H1 (cell line): ENCODE results near the gene RNF212. TPM values are rescaled to one million over a fixed set of nuclear protein-coding genes. Genes with fewer than 3 reads are reported as not detected.

Experiments
- CTCF ChIA-PET: fragments of 300-600 bp; sonication (Branson Sonifier 250); formaldehyde crosslinking; loops from one replicate; lab custom pipeline; 2021; ENCODE audit not compliant: partially characterized antibody; lab: Charles Lee
- POLR2A ChIA-PET: fragments of 300-600 bp; sonication (Branson Sonifier 250); formaldehyde crosslinking; loops from one replicate; lab custom pipeline; 2021; ENCODE audit warnings: inconsistent platforms; ENCODE audit not compliant: partially characterized antibody; lab: Charles Lee
- DNase-seq, 2 experiments: peaks; one replicate each; pipeline versions ENCODE4 v3.0.0 to v3.0.0-alpha.2; 2010 to 2022; ENCODE audit warnings: low spot score in 2 of 2, low read depth in 1 of 2, mixed read lengths in 1 of 2
- FAIRE-seq: peaks from 2 replicates; lab custom pipeline; 2011; peaks lifted over from hg19 to GRCh38; lab: Jason Lieb, UNC
- H2AFZ ChIP-seq: 2 replicates; pipeline ENCODE4 v1.8.1; 2012; ENCODE audit warnings: low read length, inconsistent platforms
- H2AK5ac ChIP-seq: 2 replicates; pipeline ENCODE4 v1.6.1; 2013; ENCODE audit warnings: low read depth, low read length
- H2BK120ac ChIP-seq: replicated peaks from 2 replicates; pipeline ENCODE3; 2013; ENCODE audit warnings: low read depth, low read length, inconsistent platforms
- H2BK12ac ChIP-seq: 2 replicates; pipeline ENCODE4 v1.6.1; 2013; ENCODE audit warnings: low read depth, low read length
- H2BK15ac ChIP-seq: 2 replicates; pipeline ENCODE4 v1.6.1; 2013; ENCODE audit warnings: low read length
- H2BK20ac ChIP-seq: 2 replicates; pipeline ENCODE4 v1.6.1; 2013; ENCODE audit warnings: low read length
- H2BK5ac ChIP-seq: 2 replicates; pipeline ENCODE4 v1.6.1; 2013; ENCODE audit warnings: low read depth, low read length
- H3K14ac ChIP-seq: 2 replicates; pipeline ENCODE4 v1.6.1; 2013; ENCODE audit warnings: inconsistent platforms; ENCODE audit not compliant: insufficient read length
- H3K18ac ChIP-seq: 2 replicates; pipeline ENCODE4 v1.6.1; 2013; ENCODE audit warnings: low read length; ENCODE audit errors: extremely low read depth
- H3K23ac ChIP-seq: 2 replicates; pipeline ENCODE4 v1.6.1; 2013; ENCODE audit warnings: inconsistent platforms; ENCODE audit not compliant: insufficient read length
- H3K23me2 ChIP-seq: 2 replicates; pipeline ENCODE4 v1.6.1; 2013; ENCODE audit warnings: low read depth, low read length
- H3K27ac ChIP-seq: 2 replicates; pipeline ENCODE4 v1.6.1; 2011; ENCODE audit warnings: low read depth, low read length, inconsistent platforms
- H3K27me3 ChIP-seq, 4 experiments: replicated peaks in 1 of 4; 1 replicate in 1 of 4; 2 replicates in 3 of 4; pipeline versions ENCODE4 v1.6.1 to v1.8.1; 2011 to 2013; ENCODE audit warnings: low read length in 3 of 4, mild to moderate bottlenecking in 3 of 4, inconsistent platforms in 2 of 4, mixed read lengths in 2 of 4, moderate library complexity in 1 of 4; ENCODE audit not compliant: control insufficient read depth in 3 of 4, insufficient read depth in 3 of 4; ENCODE audit errors: extremely low read depth in 1 of 4
- H3K36me3 ChIP-seq, 4 experiments: 2 replicates each; pipeline versions ENCODE4 v1.6.1 to v1.8.1; 2011 to 2013; ENCODE audit warnings: mild to moderate bottlenecking in 4 of 4, low read length in 3 of 4, moderate library complexity in 2 of 4, control low read depth in 1 of 4, inconsistent platforms in 1 of 4; ENCODE audit not compliant: insufficient read depth in 4 of 4, control insufficient read depth in 2 of 4
- H3K4ac ChIP-seq: replicated peaks from 2 replicates; pipeline ENCODE3; 2013; ENCODE audit warnings: low read length, low read depth, mixed read lengths, inconsistent platforms; ENCODE audit not compliant: insufficient read length
- H3K4me1 ChIP-seq, 4 experiments: replicated peaks in 1 of 4; 1 replicate in 1 of 4; 2 replicates in 3 of 4; pipeline versions ENCODE4 v1.6.1 to v1.8.1; 2011 to 2013; ENCODE audit warnings: low read length in 3 of 4, inconsistent platforms in 2 of 4, mixed read lengths in 1 of 4; ENCODE audit not compliant: insufficient read depth in 4 of 4, control insufficient read depth in 3 of 4
- H3K4me2 ChIP-seq, 2 experiments: 2 replicates each; pipeline versions ENCODE4 v1.6.1 to v1.8.1; 2011 to 2013; ENCODE audit warnings: low read depth in 2 of 2, low read length in 2 of 2, control low read depth in 1 of 2, inconsistent platforms in 1 of 2, mild to moderate bottlenecking in 1 of 2; ENCODE audit not compliant: insufficient read depth in 1 of 2
- H3K4me3 ChIP-seq, 4 experiments: fragments of 200-600, 300-600 bp in 1 of 4; sonication (generic), shearing (Covaris generic), sonication (Bioruptor Twin) in 1 of 4; 2 replicates each; pipeline versions ENCODE4 v1.5.1 to v1.8.1; 2011 to 2016; ENCODE audit warnings: low read length in 4 of 4, low read depth in 3 of 4, control low read depth in 2 of 4, inconsistent platforms in 2 of 4, mild to moderate bottlenecking in 2 of 4, mixed read lengths in 1 of 4, moderate library complexity in 1 of 4; ENCODE audit not compliant: insufficient read depth in 2 of 4; ENCODE audit errors: extremely low read depth in 1 of 4
- H3K56ac ChIP-seq: replicated peaks from 2 replicates; pipeline ENCODE3; 2013; ENCODE audit warnings: low read depth, mild to moderate bottlenecking, mixed read lengths, low read length, inconsistent platforms; ENCODE audit not compliant: insufficient read length
- H3K79me1 ChIP-seq: 2 replicates; pipeline ENCODE4 v1.6.1; 2013; ENCODE audit warnings: low read depth, low read length, control low read depth
- H3K79me2 ChIP-seq, 2 experiments: 2 replicates each; pipeline versions ENCODE4 v1.6.1 to v1.8.1; 2012 to 2013; ENCODE audit warnings: low read length in 2 of 2, mild to moderate bottlenecking in 2 of 2, inconsistent platforms in 1 of 2; ENCODE audit not compliant: insufficient read depth in 2 of 2, control insufficient read depth in 1 of 2
- H3K9ac ChIP-seq, 4 experiments: replicated peaks in 1 of 4; 1 replicate in 1 of 4; 2 replicates in 3 of 4; pipeline versions ENCODE4 v1.6.1 to v1.8.1; 2011 to 2013; ENCODE audit warnings: low read depth in 3 of 4, low read length in 3 of 4, control low read depth in 2 of 4, mild to moderate bottlenecking in 2 of 4, moderate library complexity in 2 of 4, inconsistent platforms in 1 of 4; ENCODE audit errors: extremely low read depth in 1 of 4
- H3K9me3 ChIP-seq, 2 experiments: 2 replicates each; pipeline versions ENCODE4 v1.6.1 to v1.8.1; 2012 to 2013; ENCODE audit warnings: mild to moderate bottlenecking in 2 of 2, moderate library complexity in 2 of 2, control low read depth in 1 of 2, inconsistent platforms in 1 of 2, low read depth in 1 of 2, low read length in 1 of 2, mixed read lengths in 1 of 2; ENCODE audit not compliant: insufficient read depth in 2 of 2
- H4K20me1 ChIP-seq, 2 experiments: replicated peaks in 1 of 2; 2 replicates each; pipeline versions ENCODE3 to v1.8.1; 2011 to 2013; ENCODE audit warnings: inconsistent platforms in 2 of 2, low read length in 2 of 2, mild to moderate bottlenecking in 1 of 2; ENCODE audit not compliant: insufficient read depth in 2 of 2, control insufficient read depth in 1 of 2
- H4K5ac ChIP-seq: 2 replicates; pipeline ENCODE4 v1.6.1; 2013; ENCODE audit warnings: low read length, low read depth, mixed read lengths, inconsistent platforms; ENCODE audit not compliant: insufficient read length
- H4K8ac ChIP-seq: 2 replicates; pipeline ENCODE4 v1.8.0; 2013; ENCODE audit warnings: mild to moderate bottlenecking, moderate library complexity, low read length, inconsistent platforms; ENCODE audit not compliant: insufficient read depth; ENCODE audit errors: extremely low read depth
- H4K91ac ChIP-seq: replicated peaks from 2 replicates; pipeline ENCODE3; 2013; ENCODE audit warnings: low read length, mixed read lengths, inconsistent platforms; ENCODE audit not compliant: insufficient read length
- BCL11A ChIP-seq, 2 experiments: IDR thresholded peaks; one replicate each; pipeline ENCODE4 v1.6.1; 2011; ENCODE audit warnings: low read depth in 2 of 2, low read length in 2 of 2, mild to moderate bottlenecking in 2 of 2
- BRCA1 ChIP-seq: IDR thresholded peaks from 2 replicates; pipeline ENCODE4 v1.6.1; 2012; ENCODE audit warnings: low read depth, low read length, improper control_type of control experiment
- CBX5 ChIP-seq: fragments of 300-800, 300-1000 bp; sonication (generic); IDR thresholded peaks from 2 replicates; pipeline ENCODE4 v1.7.1; 2016; ENCODE audit warnings: antibody characterized with exemption, low read length, low read depth
- GTF2F1 ChIP-seq: IDR thresholded peaks from 2 replicates; pipeline ENCODE4 v1.6.1; 2012; ENCODE audit warnings: low read depth, low read length, improper control_type of control experiment, borderline replicate concordance
- MAFK ChIP-seq: IDR thresholded peaks from 2 replicates; pipeline ENCODE4 v1.6.1; 2012; ENCODE audit warnings: low read depth, mild to moderate bottlenecking, improper control_type of control experiment, low read length
- NRF1 ChIP-seq: IDR thresholded peaks from 2 replicates; pipeline ENCODE4 v1.6.1; 2011; ENCODE audit warnings: mild to moderate bottlenecking, low read depth, low read length, improper control_type of control experiment
- PHF8 ChIP-seq: fragments of 200-600 bp; sonication (generic); conservative IDR thresholded peaks from 2 replicates; pipeline ENCODE4 v1.7.1; 2012; ENCODE audit warnings: low read depth, mild to moderate bottlenecking, inconsistent platforms, low read length, moderate library complexity
- POLR2A ChIP-seq, 2 experiments: IDR thresholded peaks; 1 replicate in 1 of 2; 2 replicates in 1 of 2; pipeline ENCODE4 v1.6.1; 2011; ENCODE audit warnings: low read depth in 2 of 2, low read length in 2 of 2, mild to moderate bottlenecking in 2 of 2; ENCODE audit errors: control extremely low read depth in 1 of 2
- POU5F1 ChIP-seq: IDR thresholded peaks from 2 replicates; pipeline ENCODE4 v1.6.1; 2011; ENCODE audit warnings: low read depth, mild to moderate bottlenecking, low read length, moderate library complexity
- RAD21 ChIP-seq, 2 experiments: IDR thresholded peaks in 1 of 2; conservative IDR thresholded peaks in 1 of 2; 2 replicates each; pipeline ENCODE4 v1.6.1; 2011; ENCODE audit warnings: low read depth in 2 of 2, low read length in 2 of 2, improper control_type of control experiment in 1 of 2, inconsistent platforms in 1 of 2, mild to moderate bottlenecking in 1 of 2, moderate library complexity in 1 of 2
- RXRA ChIP-seq: IDR thresholded peaks from 2 replicates; pipeline ENCODE4 v1.6.1; 2011; ENCODE audit warnings: low read depth, mild to moderate bottlenecking, low read length, moderate library complexity; ENCODE audit not compliant: insufficient read depth
- SIRT6 ChIP-seq: IDR thresholded peaks from one replicate; pipeline ENCODE4 v1.7.1; 2012; ENCODE audit warnings: low read length, inconsistent platforms
- TBP ChIP-seq: IDR thresholded peaks from 2 replicates; pipeline ENCODE4 v1.6.1; 2011; ENCODE audit warnings: low read depth, low read length, improper control_type of control experiment
- YY1 ChIP-seq: IDR thresholded peaks from 2 replicates; pipeline ENCODE4 v1.6.1; 2011; ENCODE audit warnings: low read depth, mild to moderate bottlenecking, low read length
- ZNF274 ChIP-seq: IDR thresholded peaks from 2 replicates; pipeline ENCODE4 v1.7.0; 2012; ENCODE audit warnings: low read length, borderline replicate concordance; ENCODE audit errors: extremely low read depth
- WGBS, 2 experiments: shearing (Covaris generic) in 1 of 2; methylation state at CpG; one replicate each; pipeline versions ENCODE4 v1.1.6 to v1.1.7; 2013 to 2015; ENCODE audit warnings: low lambda C conversion rate in 2 of 2, mixed read lengths in 2 of 2, inconsistent platforms in 1 of 2, low coverage in 1 of 2, missing lambda C conversion rate in 1 of 2; ENCODE audit not compliant: insufficient replicate concordance in 2 of 2, insufficient coverage in 1 of 2, insufficient read length in 1 of 2; ENCODE audit errors: extremely low coverage in 1 of 2, missing lambda C conversion rate in 1 of 2; 5-methylcytosine and 5-hydroxymethylcytosine counted together
- polyA plus RNA-seq, 7 experiments: library from polyadenylated mRNA; depleted of rRNA in 3 of 7; stranded (reverse) in 5 of 7; unstranded in 2 of 7; fragments of >200 nt in 5 of 7; fragments of 200-250 nt in 2 of 7; gene quantifications; 1 replicate in 5 of 7; 2 replicates in 1 of 7; 4 replicates in 1 of 7; pipeline versions ENCODE4 v1.2.1 to v1.2.3, GENCODE V29; 2011 to 2013; ENCODE audit warnings: missing spikeins in 2 of 7, mixed read lengths in 2 of 7
- total RNA-seq: library from RNA; stranded (reverse); fragmentation: NEBNext Ultra II Directional; extraction: Animal tissue kit (Norgen Biotek cat#: 25700); gene quantifications from 2 replicates; pipeline ENCODE4 v1.2.1, GENCODE V29; 2021

Gene RNF212
- total and polyA plus RNA-seq, 2 of the 8 experiments (the other 6 are each of a cell fraction or from before 2014, with no cell fraction given): 3.4 to 5.4 TPM

DNA sequence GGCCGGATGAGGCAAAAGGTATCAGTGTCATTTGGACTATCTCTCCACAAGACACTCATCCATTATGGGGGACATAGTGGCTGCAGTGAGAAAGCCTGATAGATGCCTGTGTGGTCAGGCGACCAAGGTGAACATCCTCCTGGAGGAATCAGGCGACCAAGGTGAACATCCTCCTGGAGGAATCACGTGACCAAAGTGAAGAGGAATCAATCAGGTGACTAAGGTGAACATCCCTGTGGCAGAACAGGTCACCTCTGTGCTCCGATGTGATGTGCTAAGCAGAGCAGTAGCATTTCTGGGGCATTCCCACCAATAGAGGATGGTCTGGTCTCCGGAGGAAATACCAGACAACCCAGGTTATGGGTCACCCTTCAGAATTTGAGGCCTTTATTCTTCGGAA is 44.0 kb downstream of the RNF212 start:
- no peaks in the 10 kb centered on the region for H3K79me2 ChIP-seq
- no peak overlapping the region for H3K56ac ChIP-seq
- no peak overlapping the region for H3K18ac ChIP-seq
- H2BK20ac ChIP-seq: no peak overlapping the region
- H3K9ac ChIP-seq: no peak overlapping the region
- no peak overlapping the region for H2BK120ac ChIP-seq
- no peak overlapping the region for H2BK12ac ChIP-seq
- H3K79me1 ChIP-seq: no peaks in the 10 kb centered on the region
- no peak overlapping the region for H3K14ac ChIP-seq
- no peaks in the 10 kb centered on the region for H3K27me3 ChIP-seq
- no peak overlapping the region for H3K4ac ChIP-seq
- no peaks in the 10 kb centered on the region for H3K23me2 ChIP-seq
- CTCF ChIA-PET: interaction anchor here (0.7 to 1.1 kb wide), 2 partner anchors 11 to 1109 kb away, joined by 3 read pairs; no protein-coding TSS in a partner anchor
- H4K8ac ChIP-seq: no peak overlapping the region
- H2AFZ ChIP-seq: no peak overlapping the region
- no peaks in the 10 kb centered on the region for H4K20me1 ChIP-seq
- no peaks in the 10 kb centered on the region for H3K4me1 ChIP-seq
- no peak overlapping the region for H4K5ac ChIP-seq
- H2BK5ac ChIP-seq: no peak overlapping the region
- peaks cover 2 to 4% of the 10 kb centered on the region in 2 experiments; a peak in 2 of 4 replicates for H3K9me3 ChIP-seq
- FAIRE-seq (no peak), DNase-seq (no peak)
- no peak overlapping the region for H2BK15ac ChIP-seq
- POLR2A ChIA-PET: no interaction called here
- no peak overlapping the region for H3K27ac ChIP-seq
- H2AK5ac ChIP-seq: no peak overlapping the region
- H3K4me2 ChIP-seq: no peak overlapping the region
- H3K23ac ChIP-seq: no peak overlapping the region
- H3K36me3 ChIP-seq: no peaks in the 10 kb centered on the region
- H3K4me3 ChIP-seq: no peak overlapping the region
- 88% methylated on average over 7 of the region's 7 CpGs; no CpG with 5 or more reads in 1 of the 2 experiments for WGBS, 2 experiments
- H4K91ac ChIP-seq: no peak overlapping the region
- TF ChIP-seq CBX5: no peak
- TF ChIP-seq POLR2A (IDR thresholded peaks at IDR 0.05; ENCODE audit: control extremely low read depth in 1 of 2, low read depth in 2 of 2, low read length in 2 of 2): no peak
- TF ChIP-seq ZNF274: no peak
- no peak for TF ChIP-seq POU5F1
- TF ChIP-seq RAD21 (IDR thresholded peaks at IDR 0.05 in 1 of 2, conservative IDR thresholded peaks at IDR 0.05 in 1 of 2; ENCODE audit: low read depth in 2 of 2, low read length in 2 of 2): no peak
- no peak for TF ChIP-seq MAFK
- TF ChIP-seq NRF1: no peak
- TF ChIP-seq GTF2F1: no peak
- TF ChIP-seq BCL11A (IDR thresholded peaks at IDR 0.05; ENCODE audit: low read depth in 2 of 2, low read length in 2 of 2): no peak
- TF ChIP-seq BRCA1: no peak
- TF ChIP-seq PHF8: no peak
- TF ChIP-seq TBP: no peak
- TF ChIP-seq YY1: no peak
- TF ChIP-seq RXRA: no peak
- TF ChIP-seq SIRT6: no peak
